GM12864 (cell line): Measurements from ENCODE around the gene RCAN1.

ENCODE experiments used
- DNase-seq: peaks from one replicate; pipeline ENCODE4 v3.0.0-alpha.2; 2011; ENCODE audit warnings: low read depth
- H3K4me3 ChIP-seq: 2 replicates; pipeline ENCODE4 v1.5.1; 2011; ENCODE audit warnings: mild to moderate bottlenecking, low read depth, low read length, control low read depth
- TF ChIP-seq, protein P1 (sequence below): IDR thresholded peaks from 2 replicates; pipeline ENCODE4 v1.5.1; 2011; ENCODE audit warnings: low read depth, mild to moderate bottlenecking, moderate library complexity, low read length, control low read depth, inconsistent platforms; ENCODE audit errors: missing control alignments

The RCAN1 gene

DNA sequence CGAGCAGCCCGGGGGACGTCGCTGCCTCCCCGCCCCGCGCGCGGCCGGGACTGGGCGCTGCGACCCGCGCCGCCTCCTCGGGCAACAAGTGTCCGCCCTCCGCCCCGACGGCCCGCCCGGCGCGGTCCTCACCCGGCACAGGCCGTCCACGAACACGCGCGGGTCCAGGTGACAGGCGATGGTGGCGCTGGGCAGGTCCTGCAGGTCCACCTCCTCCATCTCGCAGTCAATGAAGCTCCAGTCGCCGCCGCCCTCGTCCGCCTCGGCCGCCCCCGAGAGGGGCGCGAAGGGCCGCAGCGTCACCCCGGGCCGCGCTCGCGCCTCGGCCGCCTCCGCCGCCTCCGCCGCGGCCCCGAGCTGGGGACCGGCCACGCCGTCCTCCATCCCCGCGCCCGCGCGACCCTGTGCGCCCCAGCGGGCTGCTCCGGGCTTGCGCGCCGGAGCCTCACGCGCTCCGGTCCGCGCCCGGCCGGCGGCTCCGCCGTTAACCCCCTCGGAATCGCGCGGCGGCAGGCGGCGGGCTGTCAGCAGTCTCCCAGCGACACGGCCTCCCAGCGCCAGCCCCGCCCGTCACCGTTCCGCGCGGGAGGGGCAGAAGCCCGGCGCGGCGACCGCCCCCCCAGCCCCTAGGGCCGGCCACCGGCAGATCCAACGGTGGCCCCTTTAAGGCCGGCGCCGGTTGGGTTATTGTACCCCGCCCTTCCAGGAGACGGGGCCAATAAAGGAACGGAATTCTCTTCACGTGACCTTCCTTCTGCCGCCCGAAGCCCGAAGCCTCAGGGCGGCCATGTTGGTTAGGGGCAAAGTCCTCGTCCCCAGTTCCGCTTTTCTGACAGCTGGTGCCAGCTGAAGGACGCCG, at the start of gene RCAN1:
Gene RCAN1, minus strand, starts transcription at position 486 of the 859 bp plus-strand sequence. Its CDS starts 102 bp downstream, at position 384.
- peak within 1 kb of the TSS; percentile 76 for H3K4me3 ChIP-seq
- TF ChIP-seq, protein P1, sequence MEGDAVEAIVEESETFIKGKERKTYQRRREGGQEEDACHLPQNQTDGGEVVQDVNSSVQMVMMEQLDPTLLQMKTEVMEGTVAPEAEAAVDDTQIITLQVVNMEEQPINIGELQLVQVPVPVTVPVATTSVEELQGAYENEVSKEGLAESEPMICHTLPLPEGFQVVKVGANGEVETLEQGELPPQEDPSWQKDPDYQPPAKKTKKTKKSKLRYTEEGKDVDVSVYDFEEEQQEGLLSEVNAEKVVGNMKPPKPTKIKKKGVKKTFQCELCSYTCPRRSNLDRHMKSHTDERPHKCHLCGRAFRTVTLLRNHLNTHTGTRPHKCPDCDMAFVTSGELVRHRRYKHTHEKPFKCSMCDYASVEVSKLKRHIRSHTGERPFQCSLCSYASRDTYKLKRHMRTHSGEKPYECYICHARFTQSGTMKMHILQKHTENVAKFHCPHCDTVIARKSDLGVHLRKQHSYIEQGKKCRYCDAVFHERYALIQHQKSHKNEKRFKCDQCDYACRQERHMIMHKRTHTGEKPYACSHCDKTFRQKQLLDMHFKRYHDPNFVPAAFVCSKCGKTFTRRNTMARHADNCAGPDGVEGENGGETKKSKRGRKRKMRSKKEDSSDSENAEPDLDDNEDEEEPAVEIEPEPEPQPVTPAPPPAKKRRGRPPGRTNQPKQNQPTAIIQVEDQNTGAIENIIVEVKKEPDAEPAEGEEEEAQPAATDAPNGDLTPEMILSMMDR: no peak
- peak; percentile 87 for DNase-seq

DNA sequence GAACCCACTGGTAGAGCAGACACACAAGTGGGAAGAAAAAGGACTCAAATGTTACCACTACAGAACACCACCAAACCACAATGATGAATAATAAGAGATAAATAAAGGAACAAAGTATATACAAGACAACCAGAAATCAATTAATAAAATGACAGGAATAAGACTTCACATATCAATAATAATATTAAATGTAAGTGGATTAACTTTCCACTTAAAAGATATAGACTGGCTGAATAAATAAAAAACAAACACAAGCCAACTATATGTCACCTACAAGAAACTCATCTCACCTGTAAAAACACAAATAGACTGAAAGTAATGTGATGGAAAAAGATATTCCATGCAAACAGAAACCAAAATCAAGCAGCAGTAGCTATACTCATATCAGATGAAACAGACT, 46.9 kb upstream of the RCAN1 start:
- no peak overlapping the region for H3K4me3 ChIP-seq
- TF ChIP-seq, protein P1: no peak
- DNase-seq: no peak

DNA sequence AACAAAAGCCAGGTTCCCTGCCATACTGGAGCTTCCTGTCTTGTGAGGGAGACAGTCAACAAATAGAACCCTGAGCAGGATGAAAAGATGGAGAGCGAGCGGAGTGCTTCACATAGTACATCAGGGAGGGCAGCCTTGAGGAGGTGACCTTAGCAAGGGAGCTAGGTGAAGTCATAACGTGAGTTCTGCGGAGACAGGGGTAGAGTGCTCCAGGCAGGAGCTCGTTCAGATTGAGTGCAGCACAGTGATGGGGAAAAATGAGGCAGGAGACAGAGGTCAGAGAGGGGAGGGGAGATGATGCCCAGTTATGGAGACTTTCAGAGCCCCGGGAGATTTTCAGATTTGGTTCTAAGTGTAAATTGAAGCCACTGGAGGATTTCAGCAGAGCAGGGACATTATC, 38.6 kb upstream of the RCAN1 start:
- no peak for DNase-seq
- TF ChIP-seq, protein P1: no peak
- H3K4me3 ChIP-seq: no peak overlapping the region

DNA sequence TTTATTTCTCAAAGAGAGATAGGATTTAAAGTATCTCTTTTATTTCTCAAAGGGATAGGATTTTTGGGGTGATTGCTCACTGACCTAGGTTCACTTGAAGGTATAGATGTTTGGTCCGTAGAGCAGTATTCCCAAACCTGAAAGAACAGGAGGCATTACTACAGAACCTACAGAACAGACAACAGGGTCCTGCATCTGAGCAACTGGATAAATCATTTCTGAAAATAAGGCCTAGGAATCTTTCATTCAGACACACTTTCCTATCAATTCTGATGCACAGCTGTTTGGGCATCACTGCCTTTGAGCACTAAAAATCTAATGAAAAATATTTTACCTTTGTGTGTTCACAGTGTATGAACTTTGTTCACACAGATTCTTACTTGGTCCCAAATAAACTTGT, 36.7 kb upstream of the RCAN1 start:
- TF ChIP-seq, protein P1: no peak
- no peak overlapping the region for H3K4me3 ChIP-seq
- no peak for DNase-seq

DNA sequence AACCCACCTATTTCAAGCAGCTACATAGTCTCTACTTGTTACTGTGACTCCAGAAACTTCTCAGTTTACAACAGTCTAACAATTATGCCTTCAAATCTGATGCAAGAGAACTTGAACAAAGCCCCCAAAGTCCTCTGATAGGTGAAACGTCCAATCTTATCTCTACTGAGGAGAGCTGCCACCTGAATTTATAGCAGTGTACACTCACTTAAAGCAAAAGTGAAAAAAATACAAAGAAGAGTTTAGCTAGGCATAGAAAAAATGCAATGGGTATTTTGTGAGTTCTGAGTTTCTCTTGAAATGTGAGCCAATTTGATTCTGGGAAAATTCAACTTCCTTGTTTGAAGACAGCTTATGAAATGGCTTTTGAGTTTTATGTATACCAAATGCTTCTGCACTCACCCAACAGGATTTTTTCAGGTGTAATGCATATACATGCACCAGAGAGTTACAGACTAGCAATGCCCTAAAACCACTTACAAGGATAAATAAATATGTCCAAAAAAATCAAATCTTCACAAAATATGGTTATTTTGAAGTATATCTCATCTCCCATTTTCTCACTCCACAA, 36.0 kb upstream of the RCAN1 start:
- TF ChIP-seq, protein P1: no peak
- H3K4me3 ChIP-seq: no peak overlapping the region
- no peak for DNase-seq

DNA sequence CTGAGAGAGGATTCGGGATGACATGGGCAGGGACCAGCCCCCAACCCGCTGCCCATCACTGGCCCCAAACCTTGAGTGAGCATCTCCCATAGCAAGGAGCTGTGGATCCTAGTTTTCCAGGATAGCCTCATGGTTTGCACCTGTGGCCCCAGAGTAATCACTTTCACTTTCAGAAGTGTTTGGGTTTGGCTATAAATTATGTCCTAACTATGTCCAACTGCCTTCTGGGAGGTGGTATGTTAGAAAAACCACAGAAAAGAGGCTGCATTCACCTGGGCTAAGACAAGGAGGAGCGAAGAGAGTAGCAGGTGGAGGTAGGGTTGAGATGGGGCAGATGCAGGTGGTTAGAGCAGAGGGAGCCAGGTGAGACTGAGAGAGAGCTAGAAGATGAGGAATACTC, 34.5 kb upstream of the RCAN1 start:
- no peak overlapping the region for H3K4me3 ChIP-seq
- TF ChIP-seq, protein P1: no peak
- DNase-seq: no peak
